ENCODE results near the gene TRIM7.
A peak's percentile ranks its signal among the peaks of the same experiment; 100 is the strongest.
"Not testable (repeated sequence)": the region's sequence is repeated elsewhere in the genome, so short reads cannot be mapped to it uniquely, and the experiment has no call there.

TRIM7 gene

DNA sequence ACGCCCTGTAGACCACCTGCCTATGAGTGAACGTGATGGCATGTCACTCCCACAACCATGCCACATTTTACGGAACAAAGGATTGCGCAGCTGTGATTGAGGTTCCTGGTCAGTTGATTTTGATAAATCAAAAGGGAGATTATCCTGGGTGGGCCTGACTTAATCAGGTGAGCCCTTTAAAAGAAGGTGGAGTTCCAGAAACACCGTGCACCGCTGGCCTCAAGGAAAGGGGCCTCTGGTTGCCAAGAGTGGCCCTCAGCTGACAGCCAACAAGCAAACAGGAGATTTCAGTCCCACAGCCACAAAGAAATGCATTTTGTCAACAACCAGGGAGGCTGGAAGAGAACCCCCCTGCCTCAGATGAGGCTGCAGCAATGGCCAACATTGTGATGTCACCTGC, 19.0 kb downstream of the TRIM7 start:
- H3K27ac Mint-ChIP-seq (ENCODE audit: low read depth), result no peak overlapping the region
- H3K27me3 Mint-ChIP-seq, result peaks cover 8% of the 10 kb centered on the region
- H3K4me3 Mint-ChIP-seq, result no peak overlapping the region
- ATAC-seq (replicated peaks; ENCODE audit: extremely low read depth, poor library complexity, severe bottlenecking) (no peak), DNase-seq (ENCODE audit: low spot score in 2 of 2) (no peak)
- peaks cover under 1% of the 10 kb centered on the region for H3K9me3 Mint-ChIP-seq
- peaks cover 50% of the 10 kb centered on the region for H3K4me1 Mint-ChIP-seq
- H3K36me3 Mint-ChIP-seq (ENCODE audit: insufficient read depth), result peaks cover 50% of the 10 kb centered on the region

- peaks cover 49% of the 10 kb centered on the region for H3K4me1 Mint-ChIP-seq
- ATAC-seq (replicated peaks; ENCODE audit: extremely low read depth, poor library complexity, severe bottlenecking), result no peak
Measured at GRCh38 chr5:181185560-181185959, 19.4 kb downstream of the TRIM7 start.

DNA sequence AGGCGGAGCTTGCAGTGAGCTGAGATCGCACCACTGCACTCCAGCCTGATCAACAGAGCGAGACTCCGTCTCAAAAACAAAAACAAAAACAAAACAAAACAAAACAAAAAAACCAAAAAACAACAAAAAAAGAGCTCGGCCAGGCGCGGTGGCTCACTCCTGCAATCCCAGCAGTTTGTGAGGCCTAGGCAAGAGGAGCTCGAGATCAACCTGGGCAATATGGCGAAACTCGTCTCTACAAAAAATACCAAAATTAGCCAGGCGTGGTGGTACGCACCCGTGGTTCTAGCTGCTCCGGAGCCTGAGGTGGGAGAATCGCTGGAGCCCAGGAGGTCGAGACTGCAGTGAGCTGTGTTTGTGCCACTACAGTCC, 20.2 kb downstream of the TRIM7 start:
- DNase-seq (ENCODE audit: low spot score in 2 of 2) (no peak), ATAC-seq (replicated peaks; ENCODE audit: extremely low read depth, poor library complexity, severe bottlenecking) (no peak)
- H3K27me3 Mint-ChIP-seq, result peaks cover 8% of the 10 kb centered on the region
- peaks cover 42% of the 10 kb centered on the region for H3K4me1 Mint-ChIP-seq
- H3K9me3 Mint-ChIP-seq, result no peaks in the 10 kb centered on the region
- H3K27ac Mint-ChIP-seq (ENCODE audit: low read depth), result peak overlapping the region; percentile 89
- H3K36me3 Mint-ChIP-seq (ENCODE audit: insufficient read depth), result peaks cover 38% of the 10 kb centered on the region
- peak overlapping the region; percentile 81 for H3K4me3 Mint-ChIP-seq

More at GRCh38 chr5:181185560-181185959, 19.4 kb downstream of the TRIM7 start:
- Mint-ChIP-seq H3K9me3 (no peaks in the 10 kb centered on the region), H3K36me3 (ENCODE audit: insufficient read depth) (peaks cover 45% of the 10 kb centered on the region), H3K4me3 (no peak overlapping the region), H3K27ac (ENCODE audit: low read depth) (no peak overlapping the region), H3K27me3 (peaks cover 8% of the 10 kb centered on the region)
- no peak for DNase-seq (ENCODE audit: low spot score in 2 of 2)

GRCh38 chr5:181182651-181183050, 22.3 kb downstream of the TRIM7 start:
- no peak for ATAC-seq (replicated peaks; ENCODE audit: extremely low read depth, poor library complexity, severe bottlenecking)
- Mint-ChIP-seq H3K27ac (ENCODE audit: low read depth) (peak overlapping the region; percentile 68), H3K36me3 (ENCODE audit: insufficient read depth) (peaks cover 16% of the 10 kb centered on the region), H3K4me3 (peak overlapping the region; percentile 67), H3K27me3 (no peaks in the 10 kb centered on the region), H3K9me3 (no peaks in the 10 kb centered on the region), H3K4me1 (peaks cover 22% of the 10 kb centered on the region)
- no peak for DNase-seq (ENCODE audit: low spot score in 2 of 2)

DNA sequence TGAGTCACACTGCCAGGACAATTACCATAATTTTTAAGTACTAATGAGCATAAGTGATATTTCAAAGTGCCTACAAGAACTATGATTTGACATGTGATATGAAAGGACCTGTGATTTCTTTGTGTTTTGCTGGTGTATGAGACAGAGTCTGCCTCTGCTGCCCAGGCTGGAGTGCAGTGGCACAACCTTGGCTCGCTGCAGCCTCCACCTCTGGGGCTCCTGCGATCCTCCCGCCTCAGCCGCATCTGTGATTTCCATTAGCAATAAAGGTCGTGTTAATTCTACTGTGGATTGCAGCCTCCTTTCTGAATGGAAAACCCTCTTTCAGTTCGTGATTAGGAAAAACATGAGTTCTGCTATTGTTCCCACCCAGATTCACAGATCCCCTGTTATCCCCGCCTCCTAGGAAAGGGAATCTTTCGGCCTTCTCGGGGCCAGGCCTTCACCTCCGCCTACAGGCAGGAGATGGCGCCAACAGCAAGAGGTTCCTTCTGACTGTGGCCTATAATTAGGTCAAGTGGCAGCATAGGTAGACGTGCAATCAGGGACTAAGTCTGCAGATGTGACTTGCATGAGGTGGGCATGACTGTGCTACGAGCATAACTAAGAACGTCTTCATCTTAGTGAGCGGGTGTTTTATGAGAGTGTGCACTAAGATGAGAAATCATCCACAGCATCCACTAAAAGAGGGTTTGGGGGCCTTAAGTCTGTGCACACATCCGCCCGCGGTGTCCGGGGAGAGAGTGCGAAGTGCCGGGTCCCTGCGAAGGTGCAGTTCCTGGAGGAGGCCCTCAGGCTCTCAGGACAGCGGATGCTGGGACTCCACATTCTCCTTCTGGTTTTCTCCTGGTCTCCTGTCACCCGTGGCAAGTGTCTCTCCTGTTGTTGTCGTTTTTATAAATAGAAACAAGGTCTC, 23.1 kb downstream of the TRIM7 start:
- Mint-ChIP-seq H3K27me3 (no peaks in the 10 kb centered on the region), H3K36me3 (ENCODE audit: insufficient read depth) (peaks cover 8% of the 10 kb centered on the region), H3K27ac (ENCODE audit: low read depth) (no peak overlapping the region), H3K4me3 (peak overlapping the region; percentile 23), H3K9me3 (no peaks in the 10 kb centered on the region), H3K4me1 (peaks cover 20% of the 10 kb centered on the region)
- DNase-seq (ENCODE audit: low spot score in 2 of 2) (peak in 1 of 2 donors; percentile 49), ATAC-seq (replicated peaks; ENCODE audit: extremely low read depth, poor library complexity, severe bottlenecking) (peak; percentile 72)

DNA sequence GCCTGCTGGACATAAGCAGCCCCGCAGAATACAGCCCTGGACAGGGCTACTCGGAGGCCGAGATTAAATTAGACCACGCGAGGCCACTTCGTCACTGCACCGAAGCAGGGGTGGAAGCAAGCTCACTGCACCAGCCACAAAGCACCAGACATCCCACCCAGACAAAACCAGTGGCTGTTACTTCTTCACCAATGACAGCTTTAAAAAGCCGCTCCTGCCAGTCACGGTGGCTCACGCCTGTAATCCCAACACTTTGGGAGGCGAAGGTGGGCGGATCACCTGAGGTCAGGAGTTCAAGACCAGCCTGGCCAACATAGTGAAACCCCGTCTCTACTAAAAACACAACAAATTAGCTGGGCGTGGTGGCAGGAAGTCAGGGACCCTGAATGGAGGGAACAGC, 27.4 kb downstream of the TRIM7 start:
- H3K36me3 Mint-ChIP-seq (ENCODE audit: insufficient read depth); H3K27ac Mint-ChIP-seq (ENCODE audit: low read depth); H3K27me3 Mint-ChIP-seq; H3K9me3 Mint-ChIP-seq; DNase-seq (ENCODE audit: low spot score in 2 of 2); ATAC-seq (replicated peaks; ENCODE audit: extremely low read depth, poor library complexity, severe bottlenecking); H3K4me3 Mint-ChIP-seq: not testable (repeated sequence)
- peaks cover 19% of the 10 kb centered on the region for H3K4me1 Mint-ChIP-seq

DNA sequence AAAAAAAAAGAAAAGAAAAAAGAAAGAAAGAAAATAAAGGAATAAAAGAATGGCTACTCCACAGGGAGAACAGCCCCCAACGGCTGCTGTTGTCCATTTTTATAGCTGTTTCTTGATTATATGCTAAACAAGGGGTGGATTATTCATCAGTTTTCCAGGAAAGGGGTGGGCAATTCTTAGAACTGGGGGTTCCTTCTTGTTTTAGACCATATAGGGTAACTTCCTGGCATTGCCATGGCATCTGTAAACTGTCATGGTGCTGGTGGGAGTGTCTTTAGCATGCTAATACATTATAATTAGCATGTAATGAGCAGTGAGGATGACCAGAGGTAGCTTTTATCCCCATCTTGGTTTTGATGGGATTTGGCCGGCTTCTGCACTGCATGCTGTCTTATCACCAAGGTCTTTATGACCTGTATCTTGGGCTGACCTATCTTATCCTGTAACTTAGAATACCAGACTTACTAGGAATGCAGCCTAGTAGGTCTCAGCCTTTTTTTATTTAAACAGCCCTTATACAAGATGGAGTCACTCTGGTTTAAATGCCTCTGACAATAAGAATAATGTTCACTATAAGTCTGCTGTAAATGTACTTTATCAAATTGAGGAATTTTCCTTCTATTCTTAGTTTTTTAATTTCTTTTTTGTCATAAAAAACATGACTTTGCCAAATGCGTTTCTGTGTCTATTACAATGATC, 28.6 kb downstream of the TRIM7 start:
- Mint-ChIP-seq H3K4me3 (no peak overlapping the region), H3K27ac (ENCODE audit: low read depth) (no peak overlapping the region), H3K27me3 (no peaks in the 10 kb centered on the region), H3K4me1 (peaks cover 13% of the 10 kb centered on the region), H3K9me3 (no peaks in the 10 kb centered on the region), H3K36me3 (ENCODE audit: insufficient read depth) (peaks cover 7% of the 10 kb centered on the region)
- no peak for ATAC-seq (replicated peaks; ENCODE audit: extremely low read depth, poor library complexity, severe bottlenecking)
- no peak for DNase-seq (ENCODE audit: low spot score in 2 of 2)

DNA sequence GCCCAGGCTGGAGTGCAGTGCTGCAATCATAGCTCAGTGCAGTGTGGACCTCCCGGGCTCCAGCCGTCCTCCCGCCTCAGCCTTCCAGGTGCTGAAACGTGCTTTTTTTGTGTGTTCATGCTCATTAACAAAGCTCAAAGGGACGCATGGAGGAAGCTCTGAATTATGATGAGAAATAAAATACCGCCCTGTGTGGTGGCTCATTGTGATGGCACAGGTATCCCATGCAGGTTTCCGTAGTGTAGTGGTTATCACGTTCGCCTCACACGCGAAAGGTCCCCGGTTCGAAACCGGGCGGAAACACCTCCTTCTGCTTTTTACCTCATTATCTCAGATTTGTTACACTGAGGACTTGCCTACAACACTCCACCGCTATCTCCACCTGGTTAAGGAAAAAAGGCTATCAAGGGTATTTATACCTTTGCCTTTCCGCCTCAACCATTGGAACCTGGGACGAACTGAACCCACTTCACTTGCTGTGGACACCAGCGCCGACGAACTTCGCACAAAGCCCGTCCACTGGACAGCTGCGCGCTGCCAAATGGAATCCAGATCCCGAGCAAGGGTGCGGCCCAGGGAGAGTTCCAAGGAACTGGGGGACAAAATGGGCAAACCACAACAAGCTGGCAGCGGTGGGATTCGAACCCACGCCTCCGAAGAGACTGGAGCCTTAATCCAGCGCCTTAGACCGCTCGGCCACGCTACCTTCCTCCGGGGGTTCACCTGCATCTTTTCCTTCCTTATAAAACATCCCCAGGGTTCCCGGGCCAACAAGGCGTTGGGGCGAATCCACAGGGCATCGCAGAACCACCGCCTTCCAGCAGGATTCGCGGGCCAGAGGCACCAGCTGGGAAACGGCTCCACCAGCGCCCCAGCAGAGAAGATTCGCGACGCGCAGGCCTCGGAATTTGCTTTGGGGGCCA, 31.3 kb downstream of the TRIM7 start:
- H3K9me3 Mint-ChIP-seq, result no peaks in the 10 kb centered on the region
- H3K36me3 Mint-ChIP-seq (ENCODE audit: insufficient read depth), result peaks cover 22% of the 10 kb centered on the region
- H3K27ac Mint-ChIP-seq (ENCODE audit: low read depth), result peak overlapping the region; percentile 85
- H3K27me3 Mint-ChIP-seq, result peaks cover 19% of the 10 kb centered on the region
- H3K4me3 Mint-ChIP-seq, result peak overlapping the region; percentile 82
- DNase-seq (ENCODE audit: low spot score in 2 of 2) (peak; percentile 39 to 67), ATAC-seq (replicated peaks; ENCODE audit: extremely low read depth, poor library complexity, severe bottlenecking) (peak; percentile 83)
- H3K4me1 Mint-ChIP-seq, result peaks cover 31% of the 10 kb centered on the region

DNA sequence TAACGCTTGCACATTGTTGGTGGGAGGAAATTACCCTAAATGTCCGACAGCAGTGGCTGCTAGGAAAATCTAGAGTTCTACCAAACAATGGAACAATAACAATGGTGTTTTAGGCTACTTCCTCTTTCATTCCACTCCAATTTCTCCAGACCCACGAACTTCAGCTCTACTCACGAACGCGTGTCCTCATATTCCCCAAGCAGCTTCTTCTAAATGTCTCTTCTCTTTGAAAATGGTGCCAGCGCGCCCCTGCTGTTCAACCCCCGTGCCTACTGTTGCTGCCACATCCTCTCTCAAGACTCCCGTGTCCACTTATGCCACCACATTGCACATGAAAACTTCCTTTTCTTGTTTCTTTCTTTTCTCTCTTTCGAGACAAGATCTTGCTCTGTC, 32.0 kb downstream of the TRIM7 start:
- DNase-seq (ENCODE audit: low spot score in 2 of 2) (no peak), ATAC-seq (replicated peaks; ENCODE audit: extremely low read depth, poor library complexity, severe bottlenecking) (peak; percentile 33)
- Mint-ChIP-seq H3K4me1 (peaks cover 37% of the 10 kb centered on the region), H3K4me3 (peak overlapping the region; percentile 82), H3K9me3 (no peaks in the 10 kb centered on the region), H3K27ac (ENCODE audit: low read depth) (peak overlapping the region; percentile 85), H3K27me3 (peaks cover 23% of the 10 kb centered on the region), H3K36me3 (ENCODE audit: insufficient read depth) (peaks cover 25% of the 10 kb centered on the region)

GRCh38 chr5:181171782-181172181, 33.2 kb downstream of the TRIM7 start:
- Mint-ChIP-seq H3K4me1 (peaks cover 48% of the 10 kb centered on the region), H3K9me3 (no peaks in the 10 kb centered on the region), H3K27ac (ENCODE audit: low read depth) (no peak overlapping the region), H3K36me3 (ENCODE audit: insufficient read depth) (peaks cover 29% of the 10 kb centered on the region), H3K4me3 (no peak overlapping the region), H3K27me3 (peaks cover 23% of the 10 kb centered on the region)
- DNase-seq (ENCODE audit: low spot score in 2 of 2) (no peak), ATAC-seq (replicated peaks; ENCODE audit: extremely low read depth, poor library complexity, severe bottlenecking) (no peak)

DNA sequence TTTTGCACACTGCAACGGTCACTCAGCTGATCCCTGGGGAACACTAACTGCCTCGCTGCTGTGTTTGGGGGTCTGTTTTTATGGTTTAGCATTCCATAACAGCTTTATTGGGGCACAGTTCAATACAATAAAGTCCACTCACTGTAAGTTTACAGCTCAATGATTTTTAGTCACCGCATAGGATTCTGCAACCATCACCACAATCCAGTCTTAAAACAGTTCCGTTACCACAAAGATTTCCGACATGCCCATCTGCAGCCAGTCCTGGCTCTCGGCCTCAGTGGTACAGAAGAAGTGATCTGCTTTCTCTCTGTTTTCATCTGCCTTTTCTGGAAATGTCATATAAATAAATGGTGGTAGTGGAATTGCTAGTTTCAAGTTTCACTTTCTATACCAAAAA, 34.0 kb downstream of the TRIM7 start:
- Mint-ChIP-seq H3K36me3 (ENCODE audit: insufficient read depth) (peaks cover 31% of the 10 kb centered on the region), H3K4me1 (peaks cover 51% of the 10 kb centered on the region), H3K27ac (ENCODE audit: low read depth) (no peak overlapping the region), H3K27me3 (peaks cover 23% of the 10 kb centered on the region), H3K9me3 (no peaks in the 10 kb centered on the region), H3K4me3 (peak overlapping the region; percentile 52)
- DNase-seq (ENCODE audit: low spot score in 2 of 2) (no peak), ATAC-seq (replicated peaks; ENCODE audit: extremely low read depth, poor library complexity, severe bottlenecking) (no peak)

GRCh38 chr5:181170237-181170825, 34.7 kb downstream of the TRIM7 start:
- Mint-ChIP-seq H3K27ac (ENCODE audit: low read depth) (peak overlapping the region; percentile 65), H3K4me1 (peaks cover 51% of the 10 kb centered on the region), H3K9me3 (no peaks in the 10 kb centered on the region), H3K4me3 (peak overlapping the region; percentile 52), H3K36me3 (ENCODE audit: insufficient read depth) (peaks cover 35% of the 10 kb centered on the region), H3K27me3 (peaks cover 23% of the 10 kb centered on the region)
- ATAC-seq (replicated peaks; ENCODE audit: extremely low read depth, poor library complexity, severe bottlenecking) (no peak), DNase-seq (ENCODE audit: low spot score in 2 of 2) (no peak)
